HepG2 (cell line): ENCODE data around the gene GRIN3B. TPM values are rescaled to one million over a fixed set of nuclear protein-coding genes. Genes with fewer than 3 reads are reported as not detected.

Experiments
- ATF1 ChIP-seq: IDR thresholded peaks from 2 replicates; pipeline ENCODE4 v1.6.1; 2016; ENCODE audit warnings: mild to moderate bottlenecking, control low read depth
- BRCA1 ChIP-seq: sonication (generic); formaldehyde crosslinking; IDR thresholded peaks from 2 replicates; pipeline ENCODE4 v1.4.0; 2020; ENCODE audit warnings: missing genetic modification reagents
- BRD4 ChIP-seq: sonication (generic); formaldehyde crosslinking; IDR thresholded peaks from 2 replicates; pipeline ENCODE4 v1.4.0; 2020; ENCODE audit warnings: missing genetic modification reagents
- FOXM1 ChIP-seq: sonication (generic); formaldehyde crosslinking; IDR thresholded peaks from 2 replicates; pipeline ENCODE4 v1.5.0; 2020; ENCODE audit warnings: missing genetic modification reagents
- GTF2F1 ChIP-seq: fragments of 150-350 bp; IDR thresholded peaks from 2 replicates; pipeline ENCODE4 v1.6.1; 2014; ENCODE audit warnings: low read length
- MBNL3 ChIP-seq: fragments of 250-450 bp; sonication (Bioruptor Pico); conservative IDR thresholded peaks from 2 replicates; pipeline ENCODE4 v1.8.0; 2022; ENCODE audit warnings: mild to moderate bottlenecking, inconsistent platforms
- MIER2 ChIP-seq: IDR thresholded peaks from 2 replicates; pipeline ENCODE4 v1.6.1; 2016; ENCODE audit warnings: missing biosample characterization, missing genetic modification reagents
- MIER3 ChIP-seq: IDR thresholded peaks from 2 replicates; pipeline ENCODE4 v1.6.1; 2016; ENCODE audit warnings: missing compliant biosample characterization, borderline replicate concordance
- NFATC3 ChIP-seq: sonication (generic); formaldehyde crosslinking; IDR thresholded peaks from 2 replicates; pipeline ENCODE4 v1.5.1; 2020; ENCODE audit warnings: mild to moderate bottlenecking, missing genetic modification reagents
- RAD21 ChIP-seq: fragments of 450-650 bp; formaldehyde crosslinking; IDR thresholded peaks from 2 replicates; pipeline ENCODE4 v1.5.0; 2020; ENCODE audit warnings: mild to moderate bottlenecking
- SRF ChIP-seq: IDR thresholded peaks from 2 replicates; pipeline ENCODE4 v1.6.1; 2011; ENCODE audit warnings: mild to moderate bottlenecking, low read depth, low read length, moderate library complexity
- THAP11 ChIP-seq: IDR thresholded peaks from 2 replicates; pipeline ENCODE4 v1.6.1; 2016; ENCODE audit warnings: missing biosample characterization, missing genetic modification reagents
- ZBED4 ChIP-seq: sonication (generic); formaldehyde crosslinking; IDR thresholded peaks from 2 replicates; pipeline ENCODE4 v1.4.0; 2020; ENCODE audit warnings: missing genetic modification reagents, borderline replicate concordance
- ZFP90 ChIP-seq: sonication (generic); formaldehyde crosslinking; IDR thresholded peaks from 2 replicates; pipeline ENCODE4 v1.8.0; 2022; ENCODE audit warnings: missing genetic modification reagents, mild to moderate bottlenecking, inconsistent platforms, borderline replicate concordance
- ZKSCAN5 ChIP-seq: sonication (generic); formaldehyde crosslinking; IDR thresholded peaks from 2 replicates; pipeline ENCODE4 v1.5.1; 2020; ENCODE audit warnings: mild to moderate bottlenecking, missing genetic modification reagents
- ZNF33B ChIP-seq: sonication (generic); formaldehyde crosslinking; IDR thresholded peaks from 2 replicates; pipeline ENCODE4 v1.5.1; 2020; ENCODE audit warnings: mild to moderate bottlenecking, missing genetic modification reagents
- ZNF660 ChIP-seq: sonication (generic); formaldehyde crosslinking; IDR thresholded peaks from 2 replicates; pipeline ENCODE4 v1.5.1; 2020; ENCODE audit warnings: mild to moderate bottlenecking, low read depth, missing genetic modification reagents, borderline replicate concordance
- polyA plus RNA-seq, 8 experiments: library from polyadenylated mRNA; depleted of rRNA in 3 of 8; stranded (reverse) in 7 of 8; unstranded in 1 of 8; fragments of >200 nt; fragmentation: Illumina TruSeq in 4 of 8; extraction: Trizol in 4 of 8; gene quantifications; 2 replicates each; pipeline versions ENCODE4 v1.2.1 to v1.2.3, GENCODE V29; 2011 to 2016; ENCODE audit warnings: low read depth in 4 of 8, missing spikeins in 1 of 8, mixed read lengths in 1 of 8; ENCODE audit not compliant: insufficient read depth in 1 of 8
- total RNA-seq, 5 experiments: library from RNA; depleted of rRNA; stranded (reverse); fragments of >200 nt; fragmentation: Illumina TruSeq; extraction: Trizol; gene quantifications; 2 replicates each; pipeline ENCODE4 v1.2.3, GENCODE V29; 2016; ENCODE audit warnings: low read depth in 1 of 5
- TF ChIP-seq, protein P1 (sequence below): sonication (generic); formaldehyde crosslinking; IDR thresholded peaks from 2 replicates; pipeline ENCODE4 v1.4.0; 2020; ENCODE audit warnings: mild to moderate bottlenecking, missing genetic modification reagents
- TF ChIP-seq, protein P2 (sequence below): sonication (generic); formaldehyde crosslinking; IDR thresholded peaks from 2 replicates; pipeline ENCODE4 v1.8.1; 2023; ENCODE audit warnings: mild to moderate bottlenecking, missing genetic modification reagents, borderline replicate concordance
- TF ChIP-seq, protein P3 (sequence below): sonication (generic); formaldehyde crosslinking; IDR thresholded peaks from 2 replicates; pipeline ENCODE4 v1.4.0; 2020; ENCODE audit warnings: mild to moderate bottlenecking, missing genetic modification reagents

The GRIN3B gene
- total and polyA plus RNA-seq, 2 of the 13 experiments (the other 11 are each of a cell fraction or from before 2014, with no cell fraction given) = 0.07 to 0.20 TPM

- TF ChIP-seq, protein P1, sequence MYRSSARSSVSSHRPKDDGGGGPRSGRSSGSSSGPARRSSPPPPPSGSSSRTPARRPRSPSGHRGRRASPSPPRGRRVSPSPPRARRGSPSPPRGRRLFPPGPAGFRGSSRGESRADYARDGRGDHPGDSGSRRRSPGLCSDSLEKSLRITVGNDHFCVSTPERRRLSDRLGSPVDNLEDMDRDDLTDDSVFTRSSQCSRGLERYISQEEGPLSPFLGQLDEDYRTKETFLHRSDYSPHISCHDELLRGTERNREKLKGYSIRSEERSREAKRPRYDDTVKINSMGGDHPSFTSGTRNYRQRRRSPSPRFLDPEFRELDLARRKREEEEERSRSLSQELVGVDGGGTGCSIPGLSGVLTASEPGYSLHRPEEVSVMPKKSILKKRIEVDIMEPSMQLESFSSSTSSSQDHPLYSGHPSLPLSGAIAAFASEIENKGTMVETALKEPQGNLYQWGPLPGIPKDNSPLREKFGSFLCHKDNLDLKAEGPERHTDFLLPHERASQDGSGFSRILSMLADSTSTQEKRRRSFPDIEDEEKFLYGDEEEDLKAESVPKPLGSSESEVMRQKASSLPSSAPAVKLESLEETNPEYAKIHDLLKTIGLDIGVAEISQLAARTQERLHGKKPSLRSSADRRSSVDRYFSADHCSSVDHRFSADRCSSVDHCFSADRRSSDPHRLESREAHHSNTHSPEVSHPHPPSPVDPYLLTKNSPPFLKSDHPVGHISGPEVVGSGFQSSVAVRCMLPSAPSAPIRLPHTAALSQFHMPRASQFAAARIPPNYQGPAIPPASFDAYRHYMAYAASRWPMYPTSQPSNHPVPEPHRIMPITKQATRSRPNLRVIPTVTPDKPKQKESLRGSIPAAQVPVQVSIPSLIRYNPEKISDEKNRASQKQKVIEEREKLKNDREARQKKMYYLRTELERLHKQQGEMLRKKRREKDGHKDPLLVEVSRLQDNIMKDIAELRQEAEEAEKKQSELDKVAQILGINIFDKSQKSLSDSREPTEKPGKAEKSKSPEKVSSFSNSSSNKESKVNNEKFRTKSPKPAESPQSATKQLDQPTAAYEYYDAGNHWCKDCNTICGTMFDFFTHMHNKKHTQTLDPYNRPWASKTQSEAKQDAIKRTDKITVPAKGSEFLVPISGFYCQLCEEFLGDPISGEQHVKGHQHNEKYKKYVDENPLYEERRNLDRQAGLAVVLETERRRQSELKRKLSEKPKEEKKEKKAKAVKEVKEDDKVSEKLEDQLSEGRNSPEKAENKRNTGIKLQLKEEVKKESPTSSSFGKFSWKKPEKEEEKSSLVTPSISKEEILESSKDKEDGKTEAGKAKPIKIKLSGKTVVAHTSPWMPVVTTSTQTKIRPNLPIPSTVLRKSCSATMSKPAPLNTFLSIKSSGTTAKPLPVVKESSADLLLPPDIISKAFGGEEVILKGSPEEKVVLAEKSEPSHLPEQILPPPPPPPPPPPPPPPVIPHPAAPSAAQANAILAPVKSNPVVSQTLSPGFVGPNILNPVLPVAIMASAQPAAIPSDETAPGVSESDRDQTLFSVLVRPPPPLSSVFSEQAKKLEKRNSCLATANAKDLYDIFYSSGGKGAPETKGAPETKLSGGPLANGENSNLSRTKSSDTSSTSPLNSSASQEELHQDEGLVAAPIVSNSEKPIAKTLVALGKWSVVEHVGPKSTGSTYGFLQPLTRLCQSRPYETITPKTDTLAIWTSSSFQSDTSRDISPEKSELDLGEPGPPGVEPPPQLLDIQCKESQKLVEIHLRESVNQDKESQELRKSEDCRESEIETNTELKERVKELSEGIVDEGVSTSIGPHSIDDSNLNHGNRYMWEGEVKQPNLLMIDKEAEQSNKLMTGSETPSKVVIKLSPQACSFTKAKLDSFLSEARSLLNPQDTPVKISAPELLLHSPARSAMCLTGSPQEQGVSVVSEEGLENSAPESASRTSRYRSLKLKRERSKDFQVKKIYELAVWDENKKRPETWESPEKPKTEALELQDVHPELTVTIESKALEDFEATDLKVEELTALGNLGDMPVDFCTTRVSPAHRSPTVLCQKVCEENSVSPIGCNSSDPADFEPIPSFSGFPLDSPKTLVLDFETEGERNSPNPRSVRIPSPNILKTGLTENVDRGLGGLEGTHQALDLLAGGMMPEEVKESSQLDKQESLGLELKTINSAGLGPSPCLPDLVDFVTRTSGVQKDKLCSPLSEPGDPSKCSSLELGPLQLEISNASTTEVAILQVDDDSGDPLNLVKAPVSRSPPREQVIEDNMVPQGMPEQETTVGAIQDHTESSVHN (CRISPR knock-in tag) = no peak
- TF ChIP-seq SRF (no peak), MIER2 (CRISPR knock-in tag) (0 out of 2 replicates have a peak, but pooled peaks have one; percentile 12), RAD21 (CRISPR knock-in tag) (peak; percentile 43; the same call in 1 of the 2 replicates), FOXM1 (no peak), BRCA1 (no peak), ZKSCAN5 (no peak), GTF2F1 (no peak), ZNF660 (CRISPR knock-in tag) (no peak), ZNF33B (CRISPR knock-in tag) (peak; percentile 70; the same call in 1 of the 2 replicates), ZBED4 (CRISPR knock-in tag) (no peak), BRD4 (CRISPR knock-in tag) (no peak), ATF1 (no peak), MIER3 (no peak), NFATC3 (CRISPR knock-in tag) (no peak), MBNL3 (CRISPR knock-in tag) (no peak), THAP11 (CRISPR knock-in tag) (no peak), ZFP90 (CRISPR knock-in tag) (peak; percentile 88)
- TF ChIP-seq, protein P2, sequence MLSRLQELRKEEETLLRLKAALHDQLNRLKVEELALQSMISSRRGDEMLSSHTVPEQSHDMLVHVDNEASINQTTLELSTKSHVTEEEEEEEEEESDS (CRISPR knock-in tag) = no peak
- TF ChIP-seq, protein P3, sequence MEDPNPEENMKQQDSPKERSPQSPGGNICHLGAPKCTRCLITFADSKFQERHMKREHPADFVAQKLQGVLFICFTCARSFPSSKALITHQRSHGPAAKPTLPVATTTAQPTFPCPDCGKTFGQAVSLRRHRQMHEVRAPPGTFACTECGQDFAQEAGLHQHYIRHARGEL = no peak
Measured at GRCh38 chr19:1046117-1046626, 46.0 kb downstream of the GRIN3B start (continued).
